ENCODE measurements around the gene DDX4. TPM values are rescaled to one million over a fixed set of nuclear protein-coding genes. Genes with fewer than 3 reads are reported as not detected.
"Not testable (repeated sequence)": the region's sequence is repeated elsewhere in the genome, so short reads cannot be mapped to it uniquely, and the experiment has no call there.

DDX4 gene
- total RNA-seq (2014; rRNA removed; shearing (Covaris generic); ENCODE audit: low replicate concordance): not detected in 2 replicates

DNA sequence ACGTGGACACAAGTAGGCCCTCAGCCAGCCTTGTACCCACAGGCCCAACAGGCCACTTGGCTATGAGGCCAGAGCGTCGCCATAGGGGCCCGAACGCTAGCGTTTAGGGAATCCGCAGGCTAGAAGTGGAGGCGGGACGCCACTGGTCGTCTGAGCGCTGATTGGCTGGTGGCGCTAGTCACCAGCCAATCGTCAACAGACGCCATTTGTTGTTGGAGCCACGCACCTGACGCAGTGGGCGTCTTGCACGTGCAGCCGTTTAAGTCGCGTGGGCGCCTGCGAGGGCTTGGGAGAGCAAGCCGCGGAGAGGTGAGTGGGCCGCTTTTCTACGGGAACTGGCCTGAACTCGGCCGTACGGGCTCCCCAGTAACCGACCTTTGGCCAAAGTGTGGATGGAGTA lies at the start of gene DDX4:
Gene DDX4 (plus strand): TSS at position 269 of the 400 bp plus-strand sequence. CDS start 903 bp downstream, outside the sequence.
- in situ Hi-C loops (cut with HindIII; ENCODE audit: low pct_unique_long_range_greater_than_20kb, low sequenced_read_pairs): no loop called here
- no peak for DNase-seq (ENCODE audit: low read depth)

DNA sequence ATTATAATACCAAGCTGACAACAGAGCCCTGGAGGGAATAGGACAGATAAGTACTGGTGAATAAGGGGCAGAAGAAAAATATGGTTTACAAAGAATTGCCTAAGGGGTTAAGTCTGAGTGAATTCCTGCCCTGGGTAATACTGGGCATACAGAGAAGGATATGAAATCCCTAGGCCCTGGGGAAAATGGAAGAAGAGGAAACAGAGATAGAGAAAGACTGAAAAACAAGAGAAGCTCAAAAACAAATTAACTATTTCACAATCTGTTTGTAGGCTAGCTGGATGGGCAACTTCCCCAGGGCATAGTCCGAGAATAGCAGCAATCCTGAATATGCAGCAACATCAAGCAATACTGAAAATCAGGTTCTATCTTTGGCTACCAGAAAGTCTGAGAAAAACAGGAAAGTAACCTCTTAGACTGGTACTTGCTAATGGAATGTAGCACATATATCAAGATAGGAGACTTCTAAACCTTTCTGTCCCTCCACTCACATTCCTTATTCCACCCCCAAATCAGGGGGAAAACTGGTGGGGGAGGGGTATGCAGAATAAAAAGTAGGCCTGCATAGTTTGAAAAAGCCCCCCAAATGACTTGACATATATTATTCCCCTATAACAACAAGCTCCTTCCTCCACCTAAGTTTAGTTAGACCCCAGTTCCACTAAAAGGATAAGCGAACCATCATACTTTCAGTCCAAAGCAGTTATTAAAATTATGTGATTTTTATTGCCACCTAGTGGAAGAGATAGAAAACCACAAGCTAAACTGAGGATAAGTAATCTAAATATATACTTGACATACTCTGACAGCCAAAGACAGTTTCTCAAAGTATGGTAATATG lies 46.4 kb upstream of the DDX4 start:
- DNase-seq (ENCODE audit: low read depth): no peak
- in situ Hi-C loops (cut with HindIII; ENCODE audit: low pct_unique_long_range_greater_than_20kb, low sequenced_read_pairs): no loop called here

DNA sequence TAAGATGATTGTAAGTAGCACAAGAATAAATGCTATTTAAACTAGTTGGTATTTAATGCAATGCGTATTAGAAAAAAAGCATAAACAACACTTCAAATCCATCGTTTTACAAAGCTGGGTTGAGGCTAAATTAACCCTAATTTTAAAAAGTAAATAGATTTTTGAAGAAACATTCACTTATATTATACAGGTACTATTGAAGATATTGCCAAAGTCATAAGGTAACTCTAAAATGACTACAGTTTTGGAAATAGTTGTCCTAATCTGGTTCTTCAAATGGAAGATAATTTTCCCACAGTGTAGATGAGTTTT lies 45.8 kb upstream of the DDX4 start:
- no peak for DNase-seq (ENCODE audit: low read depth)
- in situ Hi-C loops (cut with HindIII; ENCODE audit: low pct_unique_long_range_greater_than_20kb, low sequenced_read_pairs): no loop called here

DNA sequence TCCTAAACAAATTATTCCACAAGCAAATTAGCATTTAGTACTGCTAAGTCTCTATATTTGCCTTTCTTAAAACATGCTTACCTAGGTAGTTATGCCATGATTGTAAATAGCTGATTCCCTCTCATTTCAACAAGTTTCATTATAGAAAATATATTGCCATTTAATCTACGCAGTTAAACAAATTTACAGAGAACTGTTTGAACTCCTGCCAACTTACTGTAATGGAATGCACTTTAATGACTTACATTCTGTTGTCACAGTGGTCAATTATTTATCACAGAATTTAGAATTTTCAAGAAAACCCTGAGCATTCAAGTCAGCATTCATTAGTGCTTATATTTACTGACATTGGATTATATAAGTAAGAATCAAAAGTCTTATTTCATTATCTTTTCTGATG lies 45.4 kb upstream of the DDX4 start:
- in situ Hi-C loops (cut with HindIII; ENCODE audit: low pct_unique_long_range_greater_than_20kb, low sequenced_read_pairs): no loop called here
- no peak for DNase-seq (ENCODE audit: low read depth)

DNA sequence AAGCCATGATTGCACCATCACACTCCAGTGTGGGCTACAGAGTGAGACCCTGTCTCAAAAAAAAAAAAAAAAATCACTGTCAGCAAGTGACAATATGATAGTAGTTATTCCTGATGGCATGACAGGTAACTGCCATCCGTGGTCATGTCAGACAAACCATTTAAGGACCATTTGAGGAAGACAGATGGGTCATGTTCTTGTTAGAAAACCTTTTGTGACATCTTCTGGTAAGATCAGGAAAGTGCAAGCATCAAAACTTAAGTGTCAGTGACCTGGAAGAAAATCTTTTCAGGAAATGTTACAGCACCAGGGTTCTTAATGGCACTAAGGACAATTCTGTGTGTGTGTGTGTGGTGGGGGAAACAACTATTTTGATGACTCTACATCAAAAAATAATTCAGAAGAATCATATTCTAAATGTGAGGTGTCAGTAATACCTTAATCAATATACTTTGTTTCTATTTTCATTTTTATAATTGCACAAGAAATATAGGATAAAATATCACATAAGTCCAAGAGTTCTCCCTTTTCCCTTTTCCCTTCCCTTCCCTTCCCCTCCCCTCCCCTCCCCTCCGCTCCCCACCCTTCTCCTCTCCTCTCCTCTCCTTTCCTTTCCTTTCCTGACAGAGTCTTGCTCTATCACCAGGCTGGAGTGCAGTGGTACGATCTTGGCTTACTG lies 43.6 kb upstream of the DDX4 start:
- in situ Hi-C loops (cut with HindIII; ENCODE audit: low pct_unique_long_range_greater_than_20kb, low sequenced_read_pairs): no loop called here
- DNase-seq (ENCODE audit: low read depth): peak; percentile 43

DNA sequence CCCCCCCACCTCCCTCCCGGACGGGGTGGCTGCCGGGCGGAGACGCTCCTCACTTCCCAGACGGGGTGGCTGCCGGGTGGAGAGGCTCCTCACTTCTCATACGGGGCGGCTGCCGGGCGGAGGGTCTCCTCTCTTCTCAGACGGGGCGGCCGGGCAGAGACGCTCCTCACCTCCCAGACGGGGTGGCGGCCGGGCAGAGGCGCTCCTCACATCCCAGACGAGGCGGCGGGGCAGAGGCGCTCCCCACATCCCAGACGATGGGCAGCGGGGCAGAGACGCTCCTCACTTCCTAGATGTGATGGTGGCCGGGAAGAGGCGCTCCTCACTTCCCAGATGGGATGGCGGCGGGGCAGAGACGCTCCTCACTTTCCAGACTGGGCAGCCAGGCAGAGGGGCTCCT lies 41.2 kb upstream of the DDX4 start:
- in situ Hi-C loops (cut with HindIII; ENCODE audit: low pct_unique_long_range_greater_than_20kb, low sequenced_read_pairs); DNase-seq (ENCODE audit: low read depth): not testable (repeated sequence)

DNA sequence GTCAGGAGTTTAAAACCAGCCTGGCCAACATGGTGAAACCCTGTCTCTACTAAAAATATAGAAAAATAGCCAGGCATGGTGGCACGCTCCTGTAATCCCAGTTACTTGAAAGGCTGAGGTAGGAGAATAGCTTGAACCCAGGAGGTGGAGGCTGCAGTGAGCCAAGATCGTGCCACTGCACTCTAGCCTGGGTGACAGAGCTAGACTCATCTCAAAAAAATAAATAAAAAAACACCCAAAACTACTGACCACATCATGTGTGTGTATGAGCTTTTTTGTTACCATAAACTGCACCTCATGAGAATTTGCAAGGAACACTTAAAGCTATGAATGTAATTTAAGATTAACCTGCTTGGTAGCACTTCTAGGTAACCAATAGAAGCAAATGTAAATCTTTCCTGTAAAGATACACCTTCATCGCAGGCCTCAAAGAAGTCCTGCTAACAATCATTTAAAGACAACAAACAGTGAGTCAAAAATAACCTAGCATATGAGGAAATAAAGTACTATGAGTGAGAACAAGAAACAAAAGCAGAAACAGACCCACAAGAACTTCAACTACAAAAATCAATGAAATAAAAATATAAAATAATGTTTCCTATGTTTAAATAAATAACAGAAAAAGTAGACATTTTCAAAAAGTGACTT lies 38.7 kb upstream of the DDX4 start:
- in situ Hi-C loops (cut with HindIII; ENCODE audit: low pct_unique_long_range_greater_than_20kb, low sequenced_read_pairs): no loop called here

DNA sequence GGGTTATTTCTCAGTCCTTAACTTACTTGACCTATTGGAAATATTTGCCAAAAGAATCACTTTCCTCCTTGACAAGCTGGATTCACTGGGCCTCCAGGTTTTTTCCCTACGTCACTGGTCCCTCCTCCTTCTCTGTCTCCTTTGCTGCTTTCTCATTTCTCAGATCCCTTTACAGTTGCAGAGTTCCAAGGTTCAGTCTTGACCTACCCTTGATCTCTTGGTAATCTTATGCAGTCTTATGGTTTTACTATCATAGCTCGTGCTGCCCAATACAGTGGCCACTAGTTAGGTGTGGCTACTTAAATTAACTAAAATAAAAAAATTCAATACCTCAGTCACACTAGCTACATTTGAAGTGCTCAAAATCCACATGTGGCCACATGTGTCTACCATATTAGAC lies 37.1 kb upstream of the DDX4 start:
- DNase-seq (ENCODE audit: low read depth): no peak
- in situ Hi-C loops (cut with HindIII; ENCODE audit: low pct_unique_long_range_greater_than_20kb, low sequenced_read_pairs): no loop called here

More for the DNA sequence above, 38.7 kb upstream of the DDX4 start:
- DNase-seq (ENCODE audit: low read depth): no peak

DNA sequence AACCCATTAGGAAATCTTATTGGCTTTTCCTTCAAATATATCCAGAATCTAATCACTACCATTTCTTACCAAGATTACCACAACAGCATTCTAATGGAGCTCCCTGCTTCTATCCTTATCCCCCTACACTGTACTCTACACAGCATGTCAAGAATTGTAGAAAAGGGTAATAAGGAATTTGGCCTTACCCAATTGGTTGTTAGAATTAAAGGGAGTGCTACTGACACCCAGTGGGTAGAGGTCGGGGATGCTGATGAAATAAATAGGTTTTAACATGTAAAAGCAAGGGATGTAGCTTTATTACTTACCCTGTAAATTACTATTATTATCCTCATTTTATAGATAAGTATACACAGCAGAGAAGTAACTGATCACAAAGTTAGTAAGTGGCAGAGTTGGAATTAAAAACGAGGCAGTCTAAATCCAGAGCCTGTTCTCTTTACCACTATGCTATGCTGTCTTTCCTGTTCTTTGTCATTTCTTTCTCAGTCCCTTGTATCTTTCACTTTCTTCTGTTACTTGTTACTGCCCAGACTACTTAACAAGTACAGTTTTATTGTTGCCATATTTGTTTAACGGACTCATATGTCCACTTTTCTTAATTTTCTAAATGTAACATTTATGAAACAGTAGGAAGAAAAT lies 36.3 kb upstream of the DDX4 start:
- in situ Hi-C loops (cut with HindIII; ENCODE audit: low pct_unique_long_range_greater_than_20kb, low sequenced_read_pairs): no loop called here
- DNase-seq (ENCODE audit: low read depth): no peak

DNA sequence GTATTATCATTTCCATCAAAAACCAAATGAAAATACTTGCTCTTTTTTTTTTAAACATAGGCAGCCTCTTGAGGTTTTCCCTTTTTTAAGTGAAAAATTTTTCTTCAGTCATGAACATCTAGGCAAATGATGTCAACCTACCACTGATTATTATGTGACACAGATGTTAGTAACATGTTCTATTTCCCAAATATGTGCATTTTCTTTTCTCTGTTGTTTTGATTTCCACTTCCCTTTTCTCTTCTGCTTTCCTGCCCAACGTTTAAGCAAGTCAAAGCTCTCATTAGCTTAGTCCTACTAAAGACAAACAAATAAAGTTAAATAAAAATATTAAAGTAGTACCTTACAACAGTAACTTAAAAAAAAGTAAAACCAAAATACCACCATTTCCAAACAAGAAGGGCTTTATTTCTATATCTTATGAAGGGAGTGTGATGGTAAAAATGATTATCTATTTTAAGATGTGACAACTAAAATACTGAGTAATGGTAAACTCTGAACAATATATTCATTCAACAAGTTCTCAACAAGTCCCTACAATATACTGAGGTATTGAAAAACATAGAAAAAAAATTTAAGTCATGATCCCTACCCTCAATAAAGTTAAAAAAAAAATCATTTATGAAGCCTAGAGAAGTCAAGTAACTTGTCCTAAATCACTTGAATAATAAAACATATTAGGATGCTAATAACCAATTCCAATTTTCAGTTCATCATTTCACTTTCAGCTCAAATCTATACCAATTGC lies 35.1 kb upstream of the DDX4 start:
- in situ Hi-C loops (cut with HindIII; ENCODE audit: low pct_unique_long_range_greater_than_20kb, low sequenced_read_pairs): no loop called here
- DNase-seq (ENCODE audit: low read depth): no peak

DNA sequence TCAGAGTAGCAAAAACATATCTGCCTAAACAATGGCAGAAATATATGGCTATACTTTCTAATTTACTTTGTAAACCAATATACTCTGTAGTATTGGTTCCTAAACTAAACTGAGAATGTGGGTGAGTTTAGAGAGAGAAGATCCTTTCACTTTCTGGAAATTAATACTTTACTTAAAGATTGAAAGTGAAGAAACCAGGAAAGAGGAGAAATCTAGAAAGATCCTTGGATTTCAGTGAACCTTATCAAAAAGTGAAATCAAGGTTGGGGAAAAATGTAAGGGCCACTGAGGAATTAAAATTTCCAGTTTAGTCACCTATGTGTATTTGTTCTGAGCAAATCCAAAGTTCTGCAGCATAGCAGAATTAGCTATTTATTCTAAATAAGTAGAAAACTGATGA lies 31.6 kb upstream of the DDX4 start:
- DNase-seq (ENCODE audit: low read depth): no peak
- in situ Hi-C loops (cut with HindIII; ENCODE audit: low pct_unique_long_range_greater_than_20kb, low sequenced_read_pairs): no loop called here

DNA sequence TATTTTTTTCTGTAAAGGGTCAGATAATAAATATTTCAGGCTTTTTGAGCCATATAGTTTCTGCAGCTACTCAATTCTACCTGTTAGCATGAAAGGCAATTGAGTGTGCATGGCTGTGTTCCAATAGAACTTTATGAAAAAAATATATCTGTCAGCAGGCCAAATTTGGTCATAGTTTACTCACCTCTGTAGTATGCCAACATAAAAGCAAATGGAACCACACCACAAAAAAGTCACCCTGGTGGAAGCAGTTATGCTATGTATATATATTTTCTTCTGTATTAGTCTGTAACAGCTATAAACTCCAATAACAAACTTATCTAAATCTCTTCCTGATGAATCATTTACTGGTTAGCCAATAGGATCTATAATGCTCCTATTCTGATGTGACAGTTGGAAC lies 29.1 kb upstream of the DDX4 start:
- in situ Hi-C loops (cut with HindIII; ENCODE audit: low pct_unique_long_range_greater_than_20kb, low sequenced_read_pairs): no loop called here
- DNase-seq (ENCODE audit: low read depth): no peak

DNA sequence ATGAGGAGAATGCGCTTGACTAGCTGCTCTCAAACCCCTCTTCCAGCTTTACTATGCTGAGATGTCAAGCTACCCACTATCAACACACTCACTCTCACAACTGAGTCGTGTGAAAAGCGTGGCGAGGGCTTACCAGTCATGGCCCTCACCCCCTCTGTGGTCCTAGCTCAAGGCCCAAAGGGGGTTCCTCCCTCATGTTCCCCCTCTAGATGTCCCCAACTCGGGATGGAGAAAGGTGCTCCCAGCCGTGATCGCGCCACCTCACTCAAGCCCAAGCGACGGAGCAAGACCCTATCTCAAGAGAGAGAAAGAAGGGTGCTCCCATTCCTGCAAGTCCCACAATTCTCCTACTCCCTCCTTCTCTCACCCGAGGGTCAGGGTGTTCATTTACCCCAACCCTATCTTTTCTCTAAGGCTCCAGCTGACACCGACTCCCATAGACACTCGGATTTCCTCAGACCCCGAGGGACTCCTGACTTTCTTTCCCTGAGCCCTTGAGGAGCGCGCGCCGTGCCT lies 26.3 kb upstream of the DDX4 start:
- DNase-seq (ENCODE audit: low read depth): no peak
- in situ Hi-C loops (cut with HindIII; ENCODE audit: low pct_unique_long_range_greater_than_20kb, low sequenced_read_pairs): no loop called here

DNA sequence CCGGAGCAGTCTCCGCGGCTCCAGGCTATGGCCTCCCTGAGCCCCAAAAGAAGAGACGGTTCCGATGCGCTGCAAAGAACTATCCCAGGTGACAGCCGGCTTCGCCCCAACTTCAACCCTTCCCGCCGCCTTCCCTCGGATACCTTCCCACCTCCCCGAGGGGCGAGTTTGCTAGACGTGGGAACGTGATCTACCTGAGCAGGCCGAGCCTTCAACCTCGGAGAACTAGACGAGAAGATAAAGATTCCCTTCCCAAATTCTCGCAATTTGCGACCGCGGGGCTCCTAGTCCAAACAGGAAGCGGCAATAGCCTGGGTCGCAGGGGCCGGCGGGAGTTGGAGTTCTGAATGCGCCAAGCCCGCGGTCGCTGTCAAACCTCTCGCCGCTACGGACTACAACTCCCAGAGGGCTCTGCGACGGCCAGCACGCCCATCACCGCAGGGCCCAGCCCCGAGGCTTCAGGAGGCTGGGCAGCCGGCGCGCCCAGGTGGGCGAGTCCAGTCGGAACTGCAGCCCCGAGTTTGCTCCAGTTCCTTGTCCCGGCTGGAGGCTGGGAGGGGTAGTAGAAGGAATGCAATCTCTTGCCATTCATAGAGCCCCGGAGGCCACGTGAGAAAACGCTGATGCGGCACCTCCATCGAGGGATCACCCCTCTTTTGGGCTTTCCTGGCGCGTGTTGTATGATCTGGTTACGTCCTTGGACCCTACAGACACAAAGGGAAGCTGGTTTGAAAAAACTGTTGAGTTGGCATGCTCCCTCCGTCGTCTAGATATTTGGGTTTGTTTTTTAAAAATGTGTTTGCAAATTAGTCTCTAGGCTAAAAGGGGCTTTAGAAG lies 25.6 kb upstream of the DDX4 start, which contains the start of gene SLC38A9:
Gene SLC38A9 (minus strand): TSS at position 302 of the 837 bp plus-strand sequence. CDS start 14,366 bp downstream, outside the sequence.
- in situ Hi-C loops (cut with HindIII; ENCODE audit: low pct_unique_long_range_greater_than_20kb, low sequenced_read_pairs): no loop called here
- DNase-seq (ENCODE audit: low read depth): peak; percentile 82

DNA sequence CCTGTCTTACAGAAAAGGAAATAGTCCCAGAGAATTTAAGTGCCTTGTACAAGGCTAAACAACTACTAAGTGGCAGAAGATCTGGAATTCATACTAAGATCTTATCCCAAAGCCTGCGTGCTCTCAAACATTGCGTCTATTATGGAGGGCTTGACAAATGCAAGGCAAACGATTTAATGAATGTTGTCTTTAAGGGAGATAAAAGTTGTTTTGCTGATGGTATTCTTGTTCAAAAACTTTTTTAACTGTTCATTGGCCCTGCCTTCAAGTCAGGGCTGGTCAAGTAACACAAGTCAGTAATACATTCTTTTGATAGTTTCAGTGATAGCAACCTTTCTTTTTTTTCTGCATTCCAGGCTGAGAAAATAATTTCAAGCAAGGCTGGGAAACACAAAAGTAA lies 24.0 kb upstream of the DDX4 start:
- in situ Hi-C loops (cut with HindIII; ENCODE audit: low pct_unique_long_range_greater_than_20kb, low sequenced_read_pairs): no loop called here
- no peak for DNase-seq (ENCODE audit: low read depth)

DNA sequence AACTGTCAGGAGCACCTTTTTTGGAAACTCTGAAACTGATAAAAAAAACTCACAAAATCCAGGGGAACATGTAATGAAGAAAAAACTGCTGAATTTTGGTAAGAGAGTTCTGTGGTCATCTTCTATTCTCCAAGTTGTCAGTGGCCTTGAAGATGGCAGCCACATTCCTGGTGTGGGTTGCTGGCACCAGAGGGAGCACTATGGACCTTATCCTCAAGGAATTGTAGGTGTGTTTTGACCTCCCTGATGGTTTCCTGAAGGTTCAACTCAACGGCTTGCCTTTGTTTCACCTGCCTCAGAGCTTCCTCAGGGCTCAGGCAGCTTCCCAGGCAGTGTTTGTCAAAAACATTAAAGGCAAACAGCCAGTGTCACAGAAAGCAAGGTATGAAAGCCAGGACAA lies 23.5 kb upstream of the DDX4 start:
- DNase-seq (ENCODE audit: low read depth): no peak

DNA sequence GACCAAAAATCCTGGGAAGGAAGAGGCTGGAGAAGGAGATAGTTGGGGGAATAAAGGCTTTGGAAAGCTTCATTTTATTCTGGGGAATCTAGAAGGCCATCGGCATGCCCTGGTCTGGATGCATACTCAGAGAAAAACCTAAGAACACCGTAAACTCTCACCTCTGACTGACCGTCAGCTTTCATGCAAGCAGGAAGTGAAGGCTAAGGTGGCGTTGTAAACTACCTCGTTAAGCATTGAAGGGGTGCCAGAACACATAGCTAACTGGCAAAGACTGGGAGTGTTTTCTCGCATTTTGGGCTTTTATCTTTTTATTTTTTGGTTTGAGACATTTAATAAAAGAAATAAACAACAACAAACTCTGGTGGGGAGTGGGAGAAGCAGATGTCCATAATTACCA lies 23.1 kb upstream of the DDX4 start:
- DNase-seq (ENCODE audit: low read depth): no peak
- in situ Hi-C loops (cut with HindIII; ENCODE audit: low pct_unique_long_range_greater_than_20kb, low sequenced_read_pairs): no loop called here

More for the DNA sequence above, 23.5 kb upstream of the DDX4 start:
- in situ Hi-C loops (cut with HindIII; ENCODE audit: low pct_unique_long_range_greater_than_20kb, low sequenced_read_pairs): no loop called here
